Retinal pigment epithelial cell (primary cell): ENCODE results near the gene SPAG16.
A peak's percentile ranks its signal among the peaks of the same experiment; 100 is the strongest.

ENCODE experiments used
- DNase-seq: peaks from one replicate; pipeline ENCODE4 v3.0.0-alpha.2; 2010; ENCODE audit warnings: low read depth
- H3K4me3 ChIP-seq: 2 replicates; pipeline ENCODE4 v1.5.1; 2011; ENCODE audit warnings: mild to moderate bottlenecking, low read length, control low read depth, moderate library complexity
- TF ChIP-seq, protein P1 (sequence below): conservative IDR thresholded peaks from 2 replicates; pipeline ENCODE4 v1.5.1; 2011; ENCODE audit warnings: low read depth, low read length, control low read depth, inconsistent platforms

The SPAG16 gene

DNA sequence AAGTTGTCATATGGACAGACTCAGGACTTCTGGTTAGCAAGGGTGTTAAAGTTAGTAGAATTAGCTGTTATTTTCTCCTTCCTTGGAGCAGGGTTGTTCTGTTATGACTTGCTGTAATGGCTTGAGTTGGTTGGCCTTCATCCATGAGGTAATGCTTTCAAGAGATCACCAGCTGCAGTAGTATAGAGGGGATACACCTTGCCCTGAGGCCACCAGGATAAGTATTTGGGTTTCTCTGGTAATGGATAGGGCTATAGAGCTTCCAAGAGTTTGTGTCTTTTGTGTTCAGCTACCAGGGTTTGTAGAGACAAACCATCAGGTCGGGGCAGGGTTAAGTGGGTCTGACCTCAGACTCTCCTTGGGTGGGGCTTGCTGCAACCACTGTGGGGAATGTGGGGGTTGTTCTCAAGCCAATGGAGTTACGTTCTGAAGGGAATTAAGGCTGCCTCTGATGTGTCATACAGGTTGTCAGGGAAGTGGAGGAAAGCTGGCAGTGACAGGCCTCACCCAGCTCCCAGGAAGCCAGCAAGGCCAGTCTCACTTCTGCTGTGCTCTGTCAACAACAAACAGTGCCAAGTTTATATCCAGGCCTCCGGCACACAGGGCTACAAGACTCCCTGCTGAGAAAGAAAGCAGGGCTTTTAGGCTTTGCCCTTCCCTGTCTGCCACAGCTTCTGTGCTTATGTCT lies 356.6 kb downstream of the SPAG16 start:
- H3K4me3 ChIP-seq, result no peak overlapping the region
- TF ChIP-seq, protein P1, sequence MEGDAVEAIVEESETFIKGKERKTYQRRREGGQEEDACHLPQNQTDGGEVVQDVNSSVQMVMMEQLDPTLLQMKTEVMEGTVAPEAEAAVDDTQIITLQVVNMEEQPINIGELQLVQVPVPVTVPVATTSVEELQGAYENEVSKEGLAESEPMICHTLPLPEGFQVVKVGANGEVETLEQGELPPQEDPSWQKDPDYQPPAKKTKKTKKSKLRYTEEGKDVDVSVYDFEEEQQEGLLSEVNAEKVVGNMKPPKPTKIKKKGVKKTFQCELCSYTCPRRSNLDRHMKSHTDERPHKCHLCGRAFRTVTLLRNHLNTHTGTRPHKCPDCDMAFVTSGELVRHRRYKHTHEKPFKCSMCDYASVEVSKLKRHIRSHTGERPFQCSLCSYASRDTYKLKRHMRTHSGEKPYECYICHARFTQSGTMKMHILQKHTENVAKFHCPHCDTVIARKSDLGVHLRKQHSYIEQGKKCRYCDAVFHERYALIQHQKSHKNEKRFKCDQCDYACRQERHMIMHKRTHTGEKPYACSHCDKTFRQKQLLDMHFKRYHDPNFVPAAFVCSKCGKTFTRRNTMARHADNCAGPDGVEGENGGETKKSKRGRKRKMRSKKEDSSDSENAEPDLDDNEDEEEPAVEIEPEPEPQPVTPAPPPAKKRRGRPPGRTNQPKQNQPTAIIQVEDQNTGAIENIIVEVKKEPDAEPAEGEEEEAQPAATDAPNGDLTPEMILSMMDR, result no peak
- peak; percentile 18 for DNase-seq

DNA sequence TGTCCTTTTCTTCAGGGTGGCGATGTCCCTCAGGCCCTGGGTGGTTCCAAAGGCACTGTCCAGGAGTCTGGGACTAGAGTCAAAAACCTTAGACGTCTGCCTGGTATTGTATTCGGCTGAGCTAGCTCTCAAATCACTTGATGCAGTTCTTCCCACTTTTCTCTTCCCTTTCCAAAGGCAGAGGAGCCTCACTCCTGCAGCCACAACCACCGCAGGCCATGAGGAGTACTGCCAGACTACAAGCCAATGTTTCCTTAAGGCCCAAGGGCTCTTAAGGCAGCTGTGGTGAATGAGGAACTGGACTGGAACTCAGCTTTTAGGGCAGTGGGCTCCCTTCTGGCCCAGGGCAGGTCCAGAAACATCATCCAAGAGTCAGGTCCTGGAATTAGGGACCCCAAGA lies 360.7 kb downstream of the SPAG16 start:
- TF ChIP-seq, protein P1, result no peak
- H3K4me3 ChIP-seq, result no peak overlapping the region
- DNase-seq, result no peak

DNA sequence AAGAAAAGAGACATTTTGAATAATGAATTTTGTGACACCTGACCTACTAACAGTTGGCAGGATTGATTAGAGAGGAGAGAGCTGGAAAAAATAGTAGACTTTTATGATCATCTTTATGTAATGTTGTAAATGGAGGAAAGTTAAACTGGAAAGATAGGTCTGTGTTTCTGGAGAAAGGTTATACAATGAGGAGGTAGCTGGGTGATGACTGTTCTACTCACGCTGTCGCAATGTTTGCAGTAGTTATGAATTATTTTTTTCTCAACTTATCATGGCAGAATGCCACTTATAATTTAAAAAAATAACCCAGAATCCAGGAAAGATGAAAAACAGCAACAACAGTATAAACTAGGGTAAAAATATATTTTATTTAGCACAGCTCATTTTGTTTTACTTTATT lies 364.9 kb downstream of the SPAG16 start:
- no peak for DNase-seq
- TF ChIP-seq, protein P1, result no peak
- no peak overlapping the region for H3K4me3 ChIP-seq

DNA sequence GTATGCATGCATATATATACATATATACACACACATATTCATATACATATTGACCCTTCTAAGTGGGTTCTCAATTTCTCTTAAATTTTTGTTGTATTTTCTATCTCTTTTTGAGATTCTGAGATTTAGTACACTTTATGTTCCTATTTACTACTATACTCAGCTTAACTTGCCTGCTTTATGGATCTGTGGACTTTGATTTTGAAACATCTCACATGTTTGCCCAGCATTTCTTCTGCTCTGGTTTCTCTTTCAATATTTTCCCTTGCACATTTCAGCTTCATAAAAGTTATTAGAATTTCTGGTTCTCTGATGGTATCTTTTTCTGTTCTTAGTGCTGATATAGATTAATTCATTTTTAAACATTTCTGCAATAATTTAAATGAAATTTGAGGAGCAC lies 380.6 kb downstream of the SPAG16 start:
- TF ChIP-seq, protein P1, result no peak
- no peak for DNase-seq
- H3K4me3 ChIP-seq, result no peak overlapping the region

DNA sequence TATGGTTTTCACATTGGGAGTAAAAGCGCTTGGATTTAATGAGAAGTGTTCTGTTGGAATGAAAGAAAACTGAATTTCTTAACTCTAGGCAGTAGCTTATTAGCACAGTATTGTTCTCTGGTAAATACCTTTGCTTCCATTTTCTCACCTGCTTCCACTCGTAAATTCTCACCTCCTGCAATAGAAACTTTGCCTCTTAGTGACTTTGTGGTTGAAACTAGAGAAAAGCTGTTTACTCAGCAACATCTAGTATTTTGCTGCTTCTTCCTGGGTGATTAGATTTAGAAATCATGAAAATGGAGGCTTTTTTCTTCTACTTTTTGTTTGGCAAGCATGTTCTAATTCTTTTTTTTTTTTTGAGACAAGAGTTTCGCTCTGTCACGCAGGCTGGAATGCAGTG lies 385.4 kb downstream of the SPAG16 start:
- no peak overlapping the region for H3K4me3 ChIP-seq
- DNase-seq, result no peak
- TF ChIP-seq, protein P1, result no peak

DNA sequence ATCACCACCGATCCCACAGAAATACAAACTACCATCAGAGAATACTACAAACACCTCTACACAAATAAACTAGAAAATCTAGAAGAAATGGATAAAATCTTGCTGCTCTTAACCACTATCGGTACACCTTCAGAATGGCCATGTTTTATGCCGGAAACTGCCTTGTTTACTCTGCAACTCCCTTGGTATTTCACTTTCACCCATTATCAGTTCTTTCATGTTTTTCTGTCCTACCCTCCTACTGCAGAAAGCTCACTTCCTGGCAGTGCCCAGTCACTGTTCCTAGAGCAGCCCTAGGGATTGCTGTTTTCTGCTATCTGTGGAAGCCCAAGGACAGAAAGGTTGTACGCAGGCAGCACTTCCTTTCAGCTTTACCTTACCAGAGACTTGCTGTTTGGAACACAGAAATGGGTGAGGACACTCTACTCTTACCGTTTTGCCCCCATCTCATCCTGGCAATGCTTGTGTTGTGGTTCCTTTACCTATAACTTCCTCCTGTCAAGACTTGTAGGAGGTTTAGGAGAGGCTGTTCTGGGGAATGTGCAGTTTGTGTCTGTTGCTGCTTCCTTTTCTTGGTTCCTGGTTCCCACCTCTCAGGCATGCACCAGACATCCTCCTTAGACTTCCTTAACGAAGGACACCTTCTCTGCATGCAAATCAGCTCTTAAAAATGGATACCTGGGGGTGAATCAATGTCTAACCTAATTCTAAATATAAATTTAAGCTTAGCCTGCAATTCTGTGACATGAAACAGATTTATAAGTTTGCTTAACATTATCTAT lies 394.4 kb downstream of the SPAG16 start:
- no peak overlapping the region for H3K4me3 ChIP-seq
- DNase-seq, result no peak
- TF ChIP-seq, protein P1, result no peak

DNA sequence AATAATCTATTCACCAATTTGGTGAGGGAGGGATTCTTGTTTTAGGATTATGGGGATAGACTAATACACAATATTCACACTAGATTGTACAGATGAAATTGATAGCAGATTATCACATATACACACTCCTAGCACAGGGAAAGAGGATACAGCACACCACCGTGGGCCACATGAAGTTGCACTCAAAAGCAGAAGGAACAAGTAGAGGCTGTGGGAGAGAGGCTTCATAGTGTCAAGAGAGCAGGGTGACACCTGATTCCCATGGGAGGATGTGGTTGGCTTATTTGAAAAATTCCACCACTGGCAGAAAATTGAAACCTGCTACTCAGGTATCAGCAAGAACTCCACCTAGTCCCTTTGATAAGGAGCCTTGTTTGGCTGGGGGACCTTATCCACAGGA lies 395.6 kb downstream of the SPAG16 start:
- no peak overlapping the region for H3K4me3 ChIP-seq
- TF ChIP-seq, protein P1, result no peak
- DNase-seq, result no peak
